IPS-18a (cell line): ENCODE data around the gene METTL17.
"Not testable (repeated sequence)": the region's sequence is repeated elsewhere in the genome, so short reads cannot be mapped to it uniquely, and the experiment has no call there.

ENCODE experiments used
- H3K27ac ChIP-seq: one replicate; pipeline ENCODE4 v1.5.1; 2013; ENCODE audit warnings: low read length
- H3K27me3 ChIP-seq: one replicate; pipeline ENCODE4 v1.6.1; 2013; ENCODE audit warnings: mild to moderate bottlenecking, low read length; ENCODE audit not compliant: control insufficient read depth, insufficient read depth
- H3K36me3 ChIP-seq: one replicate; pipeline ENCODE4 v1.6.1; 2013; ENCODE audit warnings: low read depth, low read length; ENCODE audit not compliant: control insufficient read depth
- H3K4me1 ChIP-seq: one replicate; pipeline ENCODE4 v1.6.1; 2013; ENCODE audit warnings: low read depth, low read length; ENCODE audit not compliant: control insufficient read depth
- H3K4me3 ChIP-seq: one replicate; pipeline ENCODE4 v1.5.1; 2013; ENCODE audit warnings: low read length
- H3K9ac ChIP-seq: one replicate; pipeline ENCODE4 v1.6.1; 2013; ENCODE audit warnings: mild to moderate bottlenecking, low read length, moderate library complexity
- H3K9me3 ChIP-seq: one replicate; pipeline ENCODE4 v1.6.1; 2013; ENCODE audit warnings: low read depth, low read length; ENCODE audit not compliant: control insufficient read depth

The METTL17 gene

DNA sequence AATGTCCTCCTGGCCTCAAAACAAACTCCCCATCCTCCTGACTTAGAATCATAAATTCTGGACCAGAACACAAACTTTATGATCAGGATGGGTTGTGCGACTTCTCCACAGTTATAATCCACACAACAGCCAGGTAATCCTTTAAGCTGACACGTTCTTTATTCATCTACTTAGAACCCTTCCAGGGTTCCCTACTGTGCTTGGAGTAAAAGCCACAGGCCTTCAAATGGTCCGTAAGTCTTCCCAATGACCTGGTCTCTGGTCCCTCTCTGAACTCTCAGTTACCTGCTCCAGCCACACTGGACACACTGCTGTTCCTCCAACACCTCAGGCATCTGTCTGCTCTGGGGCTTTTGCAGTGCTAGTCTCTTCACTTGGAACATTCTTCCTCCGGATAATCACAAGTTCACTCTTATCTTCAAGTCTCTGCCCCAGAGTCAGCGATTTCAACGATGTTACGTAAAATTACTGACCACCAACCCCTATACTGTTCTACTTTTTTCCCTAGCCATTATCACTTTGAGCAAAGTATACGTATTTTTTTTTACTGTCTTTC, 50.7 kb downstream of the METTL17 start:
- Histone ChIP-seq H3K27me3 (no peaks in the 10 kb centered on the region), H3K4me1 (peaks cover 15% of the 10 kb centered on the region), H3K9ac (no peak overlapping the region), H3K9me3 (no peaks in the 10 kb centered on the region), H3K27ac (no peak overlapping the region), H3K4me3 (no peak overlapping the region), H3K36me3 (no peaks in the 10 kb centered on the region)

DNA sequence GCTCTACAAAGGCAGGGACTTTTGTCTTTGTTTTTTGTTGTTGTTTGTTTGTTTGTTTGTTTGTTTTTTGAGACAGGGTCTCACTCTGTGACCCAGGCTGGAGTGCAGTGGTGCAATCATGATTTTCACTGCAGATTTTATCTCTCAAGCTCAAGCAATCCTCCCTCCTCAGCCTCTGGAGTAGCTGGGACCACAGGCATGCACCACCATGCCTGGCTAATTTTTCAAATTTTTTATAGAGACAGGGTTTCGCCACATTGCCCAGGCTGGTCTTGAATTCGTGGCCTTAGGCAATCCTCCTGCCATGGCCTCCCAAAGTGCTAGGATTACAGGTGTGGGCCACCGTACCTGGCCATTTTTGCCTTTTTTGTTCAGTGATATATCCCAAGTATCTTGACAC, 51.2 kb downstream of the METTL17 start:
- not testable (repeated sequence) for H3K36me3 ChIP-seq, H3K9ac ChIP-seq, H3K27ac ChIP-seq, H3K4me3 ChIP-seq, H3K27me3 ChIP-seq, H3K9me3 ChIP-seq
- peaks cover 15% of the 10 kb centered on the region for H3K4me1 ChIP-seq

DNA sequence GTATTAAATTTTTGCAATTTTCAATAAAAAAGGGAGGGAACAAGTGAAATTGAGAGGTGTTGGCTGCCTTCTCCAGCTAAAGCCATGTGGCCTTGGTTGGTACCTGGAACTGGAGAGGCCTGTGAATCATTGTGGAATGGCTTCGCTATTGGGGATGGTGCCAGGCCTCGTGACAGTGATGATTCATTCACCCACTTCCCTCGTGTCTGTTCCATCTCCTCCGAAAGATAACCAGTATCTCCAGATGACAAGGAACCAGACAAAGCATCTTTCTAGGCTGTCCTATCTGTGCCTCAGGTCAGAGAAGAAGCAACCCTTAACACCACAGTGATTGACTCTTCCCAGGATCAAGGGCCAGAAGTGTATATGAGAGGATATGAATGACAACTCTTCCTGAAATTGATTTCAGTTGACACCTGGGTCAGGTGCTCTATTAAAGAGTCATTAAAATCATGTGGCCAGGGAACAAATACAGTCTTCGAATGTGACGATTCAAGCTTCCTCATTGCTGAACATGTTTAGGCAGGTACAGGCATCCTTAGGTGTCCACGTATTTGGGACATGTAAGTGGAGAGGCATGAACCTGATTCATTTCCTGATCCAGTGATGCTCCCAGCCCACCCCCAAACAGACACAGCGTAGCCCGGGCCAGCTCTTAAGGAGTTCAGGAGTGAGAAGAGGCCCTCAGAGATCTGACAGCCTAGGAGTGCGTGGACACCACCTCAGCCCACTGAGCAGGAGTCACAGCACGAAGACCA, 52.1 kb downstream of the METTL17 start, which contains the start of gene RNASE7:
TSS of gene RNASE7 (plus strand) at position 687 of the 758 bp plus-strand sequence. CDS start 631 bp downstream, outside the sequence.
- H3K9me3 ChIP-seq: no peaks in the 10 kb centered on the region
- no peak within 1 kb of the TSS for H3K9ac ChIP-seq
- H3K27me3 ChIP-seq: no peaks in the 10 kb centered on the region
- H3K4me3 ChIP-seq: no peak within 1 kb of the TSS
- H3K27ac ChIP-seq: no peak within 1 kb of the TSS
- H3K4me1 ChIP-seq: peaks cover 15% of the 10 kb centered on the region
- H3K36me3 ChIP-seq: no peaks in the 10 kb centered on the region

DNA sequence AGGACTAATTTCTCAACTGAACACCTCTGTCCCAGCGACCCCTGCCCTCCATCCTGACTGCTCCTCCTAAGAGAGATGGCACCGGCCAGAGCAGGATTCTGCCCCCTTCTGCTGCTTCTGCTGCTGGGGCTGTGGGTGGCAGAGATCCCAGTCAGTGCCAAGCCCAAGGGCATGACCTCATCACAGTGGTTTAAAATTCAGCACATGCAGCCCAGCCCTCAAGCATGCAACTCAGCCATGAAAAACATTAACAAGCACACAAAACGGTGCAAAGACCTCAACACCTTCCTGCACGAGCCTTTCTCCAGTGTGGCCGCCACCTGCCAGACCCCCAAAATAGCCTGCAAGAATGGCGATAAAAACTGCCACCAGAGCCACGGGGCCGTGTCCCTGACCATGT, 53.1 kb downstream of the METTL17 start:
- Histone ChIP-seq H3K9ac (no peak overlapping the region), H3K4me3 (no peak overlapping the region), H3K9me3 (no peaks in the 10 kb centered on the region), H3K27me3 (no peaks in the 10 kb centered on the region), H3K27ac (no peak overlapping the region), H3K36me3 (no peaks in the 10 kb centered on the region), H3K4me1 (peaks cover 15% of the 10 kb centered on the region)

DNA sequence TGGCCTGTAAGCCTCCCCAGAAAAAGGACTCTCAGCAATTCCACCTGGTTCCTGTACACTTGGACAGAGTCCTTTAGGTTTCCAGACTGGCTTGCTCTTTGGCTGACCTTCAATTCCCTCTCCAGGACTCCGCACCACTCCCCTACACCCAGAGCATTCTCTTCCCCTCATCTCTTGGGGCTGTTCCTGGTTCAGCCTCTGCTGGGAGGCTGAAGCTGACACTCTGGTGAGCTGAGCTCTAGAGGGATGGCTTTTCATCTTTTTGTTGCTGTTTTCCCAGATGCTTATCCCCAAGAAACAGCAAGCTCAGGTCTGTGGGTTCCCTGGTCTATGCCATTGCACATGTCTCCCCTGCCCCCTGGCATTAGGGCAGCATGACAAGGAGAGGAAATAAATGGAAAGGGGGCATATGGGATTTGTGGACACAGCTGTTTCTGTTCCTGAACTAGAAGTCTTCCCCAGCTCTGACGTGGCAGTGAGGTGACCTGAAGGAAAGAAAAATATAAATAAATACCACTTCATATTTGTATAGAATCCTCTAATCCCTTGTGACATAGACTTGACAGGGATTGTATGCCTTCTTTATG, 53.7 kb downstream of the METTL17 start:
- Histone ChIP-seq H3K27ac (no peak overlapping the region), H3K9ac (no peak overlapping the region), H3K4me1 (peaks cover 15% of the 10 kb centered on the region), H3K36me3 (no peaks in the 10 kb centered on the region), H3K27me3 (no peaks in the 10 kb centered on the region), H3K9me3 (no peaks in the 10 kb centered on the region), H3K4me3 (no peak overlapping the region)

DNA sequence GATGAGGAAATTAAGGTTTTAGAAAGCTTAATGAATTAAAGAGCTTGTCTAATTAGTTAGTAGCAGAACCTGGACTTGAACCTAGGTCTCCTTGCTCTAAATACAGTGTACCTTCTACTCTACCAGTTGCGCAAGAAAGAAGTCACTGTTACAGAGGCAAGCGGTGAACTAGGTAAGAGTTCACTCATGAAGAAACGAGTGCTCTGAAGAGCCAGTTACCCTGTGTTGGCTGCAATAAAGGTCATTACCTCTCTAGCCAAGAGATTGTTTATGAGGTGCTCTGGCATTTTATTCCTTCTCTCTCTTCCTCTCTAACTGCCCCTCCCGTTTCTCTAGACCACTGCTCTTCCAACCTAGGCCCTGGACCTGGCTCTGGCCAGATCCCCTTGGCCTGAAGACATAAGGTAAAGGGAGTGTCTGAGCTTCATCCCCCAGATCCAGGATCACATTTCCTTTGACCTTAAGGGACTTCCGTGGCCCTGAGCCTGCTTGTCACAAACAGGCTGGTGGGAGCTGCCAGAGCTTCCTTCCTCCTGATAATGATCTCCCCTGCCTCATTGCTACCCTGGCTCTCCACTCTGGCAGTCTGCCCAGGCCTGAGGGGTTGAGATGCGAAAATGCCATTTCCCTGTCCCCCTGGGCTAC, 54.3 kb downstream of the METTL17 start:
- peaks cover 9% of the 10 kb centered on the region for H3K4me1 ChIP-seq
- no peak overlapping the region for H3K27ac ChIP-seq
- H3K9ac ChIP-seq: no peak overlapping the region

More for the DNA sequence above, 54.3 kb downstream of the METTL17 start:
- H3K36me3 ChIP-seq: no peaks in the 10 kb centered on the region
- no peaks in the 10 kb centered on the region for H3K27me3 ChIP-seq
- no peak overlapping the region for H3K4me3 ChIP-seq
- no peaks in the 10 kb centered on the region for H3K9me3 ChIP-seq
